NCI-H2196 (cell line): Measurements from ENCODE around the gene RBP5.
A peak's percentile ranks its signal among the peaks of the same experiment; 100 is the strongest.

ENCODE experiments used
- DNase-seq: peaks from one replicate; lab custom pipeline; 2025; ENCODE audit not compliant: unreplicated experiment; lab: John Stamatoyannopoulos, UW

RBP5 gene

GRCh38 chr12:7146228-7146627 lies 17.5 kb upstream of the RBP5 start:
- no peak for DNase-seq

GRCh38 chr12:7145671-7146070 lies 17.0 kb upstream of the RBP5 start:
- DNase-seq, result no peak

GRCh38 chr12:7144414-7145120 lies 15.9 kb upstream of the RBP5 start:
- peak; percentile 21 for DNase-seq

GRCh38 chr12:7143564-7143963 lies 14.9 kb upstream of the RBP5 start:
- DNase-seq, result no peak

- no peak for DNase-seq
Measured at GRCh38 chr12:7142809-7143465, 14.2 kb upstream of the RBP5 start.

GRCh38 chr12:7142056-7142644 lies 13.5 kb upstream of the RBP5 start:
- DNase-seq, result peak; percentile 3

GRCh38 chr12:7141351-7142005 lies 12.8 kb upstream of the RBP5 start:
- DNase-seq, result no peak

- DNase-seq, result no peak
Measured at GRCh38 chr12:7139200-7139599, 10.5 kb upstream of the RBP5 start.

- no peak for DNase-seq
Measured at GRCh38 chr12:7137908-7138307, 9.2 kb upstream of the RBP5 start.

- no peak for DNase-seq
Measured at GRCh38 chr12:7136676-7137075, 8.0 kb upstream of the RBP5 start.

- no peak for DNase-seq
Measured at GRCh38 chr12:7136071-7136470, 7.4 kb upstream of the RBP5 start.

- no peak for DNase-seq
Measured at GRCh38 chr12:7134396-7135166, 5.9 kb upstream of the RBP5 start.

- no peak for DNase-seq
Measured at GRCh38 chr12:7131502-7131866, 2.8 kb upstream of the RBP5 start.

- peak; percentile 23 for DNase-seq
Measured at GRCh38 chr12:7130701-7131501, 2.2 kb upstream of the RBP5 start.

- peak; percentile 53 for DNase-seq
Measured at GRCh38 chr12:7129872-7130691, 1.4 kb upstream of the RBP5 start, which contains the start of gene CLSTN3. Gene CLSTN3, plus strand, starts transcription at chr12:7130371. Its CDS starts 278 bp downstream, at chr12:7130649.

GRCh38 chr12:7129287-7129871 lies 690 bp upstream of the RBP5 start:
- DNase-seq, result no peak

- DNase-seq, result no peak
Measured at GRCh38 chr12:7127916-7128626, 618 bp downstream of the RBP5 start.

GRCh38 chr12:7125632-7126227 lies 3.0 kb downstream of the RBP5 start:
- DNase-seq, result no peak
